HepG2 (cell line): ENCODE data around the gene WNT10A. TPM values are rescaled to one million over a fixed set of nuclear protein-coding genes. Genes with fewer than 3 reads are reported as not detected.

Experiments
- ATAC-seq: fragments of 200-7000 bp; cut with Tn5 transposase; 3 replicates; pipeline ENCODE4 v1.9.1; 2020; ENCODE audit warnings: mild to moderate bottlenecking, moderate library complexity
- BruUV-seq: library from RNA; stranded (reverse); fragments of 400-500 nt; replicated peaks from 2 replicates; lab custom pipeline; 2021; lab: Mats Ljungman, UMichigan
- CTCF ChIA-PET: fragments of 300-600 bp; formaldehyde crosslinking; extraction: SDS; loops from one replicate; lab custom pipeline; 2021; ENCODE audit warnings: low total read pairs, inconsistent platforms, low intra/inter-chr PET ratio; lab: Yijun Ruan, JAX
- POLR2A ChIA-PET: fragments of 350-600 bp; sonication (Branson Sonifier 250); formaldehyde crosslinking; loops from one replicate; lab custom pipeline; 2020; ENCODE audit warnings: antibody characterized with exemption, inconsistent platforms; lab: Yijun Ruan, JAX
- DNase-seq: peaks from one replicate; pipeline ENCODE4 v3.0.0-alpha.2; 2015; ENCODE audit warnings: low spot score
- FAIRE-seq: peaks from 3 replicates; lab custom pipeline; 2011; peaks lifted over from hg19 to GRCh38; lab: Jason Lieb, UNC
- H2AFZ ChIP-seq: one replicate; pipeline ENCODE4 v1.6.1; 2011; ENCODE audit warnings: low read length, inconsistent platforms
- H3K27ac ChIP-seq: fragments of 300-600 bp; 3 replicates; pipeline ENCODE4 v1.8.0; 2011; ENCODE audit warnings: mixed run types, mild to moderate bottlenecking, mixed read lengths, low read length, inconsistent platforms; ENCODE audit not compliant: insufficient read depth; ENCODE audit errors: extremely low read length
- H3K27me3 ChIP-seq, 2 experiments: fragments of 200-600 bp in 1 of 2; 2 replicates in 1 of 2; 3 replicates in 1 of 2; pipeline versions ENCODE4 v1.6.0 to v1.8.0; 2011; ENCODE audit warnings: low read length in 2 of 2, mild to moderate bottlenecking in 2 of 2, moderate library complexity in 2 of 2, inconsistent platforms in 1 of 2; ENCODE audit not compliant: insufficient read depth in 2 of 2, control insufficient read depth in 1 of 2
- H3K36me3 ChIP-seq, 2 experiments: fragments of 200-600 bp in 1 of 2; replicated peaks in 1 of 2; 2 replicates in 1 of 2; 3 replicates in 1 of 2; pipeline versions ENCODE4 v1.5.1 to v1.8.0; 2011; ENCODE audit warnings: low read length in 2 of 2, inconsistent platforms in 1 of 2; ENCODE audit not compliant: insufficient read depth in 2 of 2, control insufficient read depth in 1 of 2
- H3K4me1 ChIP-seq: 2 replicates; pipeline ENCODE4 v1.5.1; 2012; ENCODE audit warnings: low read length, inconsistent platforms; ENCODE audit not compliant: insufficient read depth
- H3K4me2 ChIP-seq: 2 replicates; pipeline ENCODE4 v1.6.0; 2011; ENCODE audit warnings: low read depth, low read length, inconsistent platforms
- H3K4me3 ChIP-seq, 3 experiments: fragments of 200-600 bp in 1 of 3; sonication (generic), shearing (Covaris generic) in 1 of 3; replicated peaks in 1 of 3; 2 replicates each; pipeline ENCODE4 v1.5.1; 2011 to 2016; ENCODE audit warnings: low read length in 3 of 3, inconsistent platforms in 2 of 3, low read depth in 2 of 3, mild to moderate bottlenecking in 2 of 3, control low read depth in 1 of 3, mixed read lengths in 1 of 3; ENCODE audit not compliant: insufficient read depth in 1 of 3
- H3K79me2 ChIP-seq: one replicate; pipeline ENCODE4 v1.6.1; 2011; ENCODE audit warnings: low read length, inconsistent platforms; ENCODE audit not compliant: insufficient read depth
- H3K9ac ChIP-seq: 2 replicates; pipeline ENCODE4 v1.6.0; 2011; ENCODE audit warnings: mild to moderate bottlenecking, low read depth, low read length, inconsistent platforms; ENCODE audit not compliant: insufficient read depth
- H3K9me3 ChIP-seq: 2 replicates; pipeline ENCODE4 v1.5.1; 2012; ENCODE audit warnings: mild to moderate bottlenecking, low read length
- H4K20me1 ChIP-seq: 2 replicates; pipeline ENCODE4 v1.6.0; 2011; ENCODE audit warnings: inconsistent platforms, mild to moderate bottlenecking, low read length, moderate library complexity; ENCODE audit not compliant: insufficient read depth
- ARID2 ChIP-seq: sonication (generic); formaldehyde crosslinking; IDR thresholded peaks from 2 replicates; pipeline ENCODE4 v1.8.1; 2022; ENCODE audit warnings: mild to moderate bottlenecking, missing genetic modification reagents, borderline replicate concordance
- HDAC2 ChIP-seq: sonication (generic); formaldehyde crosslinking; IDR thresholded peaks from 2 replicates; pipeline ENCODE4 v1.4.0; 2020; ENCODE audit warnings: missing genetic modification reagents
- ISL2 ChIP-seq: sonication (generic); formaldehyde crosslinking; IDR thresholded peaks from 2 replicates; pipeline ENCODE4 v1.5.0; 2020; ENCODE audit warnings: missing genetic modification reagents
- MXD4 ChIP-seq: IDR thresholded peaks from 2 replicates; pipeline ENCODE4 v1.6.1; 2016; ENCODE audit warnings: mild to moderate bottlenecking, missing biosample characterization, missing genetic modification reagents
- PAXIP1 ChIP-seq: sonication (generic); formaldehyde crosslinking; conservative IDR thresholded peaks from 2 replicates; pipeline ENCODE4 v1.4.0; 2020; ENCODE audit warnings: mild to moderate bottlenecking, missing genetic modification reagents, moderate library complexity
- RBM39 ChIP-seq: fragments of 200-400 bp; formaldehyde crosslinking; IDR thresholded peaks from one replicate; pipeline ENCODE4 v1.6.1; 2018; ENCODE audit warnings: antibody characterized with exemption, mild to moderate bottlenecking, low read depth, low read length; ENCODE audit not compliant: poor library complexity, severe bottlenecking
- ZC3H13 ChIP-seq: sonication (generic); formaldehyde crosslinking; IDR thresholded peaks from 2 replicates; pipeline ENCODE4 v1.8.1; 2023; ENCODE audit warnings: mild to moderate bottlenecking, missing genetic modification reagents, moderate library complexity
- ZNF225 ChIP-seq: sonication (generic); formaldehyde crosslinking; IDR thresholded peaks from 2 replicates; pipeline ENCODE4 v1.4.0; 2020; ENCODE audit warnings: mild to moderate bottlenecking, missing genetic modification reagents
- WGBS: methylation state at CpG from one replicate; pipeline ENCODE4 v1.1.6; 2017; ENCODE audit warnings: low lambda C conversion rate; 5-methylcytosine and 5-hydroxymethylcytosine counted together
- in situ Hi-C: cut with HindIII; loops from 2 replicates; pipeline ENCODE4 v1.10.0; 2017; ENCODE audit warnings: low pct_unique_long_range_greater_than_20kb; ENCODE audit not compliant: extremely low pct_ligation_motif_present
- intact Hi-C: fragments of 100-400 bp; cut with micrococcal nuclease; formaldehyde crosslinking; loops from one replicate; pipeline ENCODE4 v1.10.0; 2022; ENCODE audit not compliant: unreplicated experiment
- polyA plus RNA-seq, 8 experiments: library from polyadenylated mRNA; depleted of rRNA in 3 of 8; stranded (reverse) in 7 of 8; unstranded in 1 of 8; fragments of >200 nt; fragmentation: Illumina TruSeq in 4 of 8; extraction: Trizol in 4 of 8; gene quantifications; 2 replicates each; pipeline versions ENCODE4 v1.2.1 to v1.2.3, GENCODE V29; 2011 to 2016; ENCODE audit warnings: low read depth in 4 of 8, missing spikeins in 1 of 8, mixed read lengths in 1 of 8; ENCODE audit not compliant: insufficient read depth in 1 of 8
- total RNA-seq, 5 experiments: library from RNA; depleted of rRNA; stranded (reverse); fragments of >200 nt; fragmentation: Illumina TruSeq; extraction: Trizol; gene quantifications; 2 replicates each; pipeline ENCODE4 v1.2.3, GENCODE V29; 2016; ENCODE audit warnings: low read depth in 1 of 5

WNT10A gene
- total and polyA plus RNA-seq, 2 of the 13 experiments (the other 11 are each of a cell fraction or from before 2014, with no cell fraction given) = 0.03 TPM; not detected in 1

DNA sequence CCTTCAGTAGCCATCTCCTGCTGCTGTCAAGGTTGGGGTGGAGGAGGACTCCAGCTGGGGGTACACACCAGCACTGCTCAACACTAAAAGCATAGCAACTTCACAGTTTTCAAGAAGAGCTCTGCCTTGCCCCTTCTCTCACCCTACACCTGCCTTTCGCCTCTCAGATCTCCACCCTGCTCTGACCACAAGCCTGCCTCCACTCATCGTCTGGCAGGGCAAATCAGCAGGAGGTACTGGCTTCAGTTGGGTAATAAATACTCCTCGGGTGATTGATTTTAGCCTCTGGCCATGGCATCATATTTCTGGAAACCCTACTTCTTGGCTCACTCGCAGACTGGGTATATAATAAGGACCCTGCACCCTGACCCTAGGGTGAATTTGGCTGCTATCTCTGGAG lies 46.0 kb upstream of the WNT10A start:
- Histone ChIP-seq H3K9me3 (no peaks in the 10 kb centered on the region), H3K9ac (no peak overlapping the region), H3K36me3 (no peaks in the 10 kb centered on the region), H2AFZ (no peak overlapping the region), H3K27me3 (peaks cover 12 to 82% of the 10 kb centered on the region in 2 experiments; a peak in 4 of 5 replicates), H3K27ac (no peak overlapping the region), H3K4me3 (no peak overlapping the region), H4K20me1 (no peaks in the 10 kb centered on the region), H3K79me2 (no peaks in the 10 kb centered on the region), H3K4me2 (no peak overlapping the region), H3K4me1 (peaks cover 24% of the 10 kb centered on the region)
- ATAC-seq (no peak), DNase-seq (no peak), FAIRE-seq (no peak)
- BruUV-seq = no TSS peak
- no peak for TF ChIP-seq MXD4 (CRISPR knock-in tag)
- no peak for TF ChIP-seq PAXIP1
- TF ChIP-seq HDAC2 (CRISPR knock-in tag) = no peak
- no peak for TF ChIP-seq ZNF225 (CRISPR knock-in tag)
- no peak for TF ChIP-seq ISL2 (CRISPR knock-in tag)
- no peak for TF ChIP-seq ARID2 (CRISPR knock-in tag)
- no peak for TF ChIP-seq RBM39
- TF ChIP-seq ZC3H13 (CRISPR knock-in tag) = no peak
- intact Hi-C loops (no loop called here), in situ Hi-C loops (loop anchor here (25.0 kb wide), 1 partner anchor 97 kb away; no protein-coding TSS in a partner anchor)
- ChIA-PET CTCF (no interaction called here), POLR2A (no interaction called here)
- 27% methylated on average over 4 of the region's 4 CpGs for WGBS
